HCT116 (cell line): ENCODE measurements around the gene ZFP92. TPM values are rescaled to one million over a fixed set of nuclear protein-coding genes. Genes with fewer than 3 reads are reported as not detected.

Experiments used
- ATAC-seq: fragments of 200-7000 bp; cut with Tn5 transposase; 2 replicates; pipeline ENCODE4 v1.9.1; 2020; ENCODE audit warnings: mild to moderate bottlenecking, moderate library complexity
- BruUV-seq: library from RNA; stranded (reverse); fragments of 400-500 nt; replicated peaks from 2 replicates; lab custom pipeline; 2021; lab: Mats Ljungman, UMichigan
- CTCF ChIA-PET: fragments of 300-600 bp; sonication (Branson Sonifier 250); formaldehyde crosslinking; loops from one replicate; lab custom pipeline; 2021; ENCODE audit warnings: antibody characterized with exemption; lab: Charles Lee
- POLR2A ChIA-PET: fragments of 300-600, 350-600 bp; sonication (Branson Sonifier 250); formaldehyde crosslinking; loops from one replicate; lab custom pipeline; 2021; ENCODE audit warnings: antibody characterized with exemption; lab: Charles Lee
- RAD21 ChIA-PET, 2 experiments: fragments of 300-600 bp; sonication (Branson Sonifier 250); formaldehyde crosslinking; loops; one replicate each; lab custom pipeline; 2023; ENCODE audit warnings: low total read pairs in 2 of 2; ENCODE audit not compliant: uncharacterized antibody in 2 of 2, unreplicated experiment in 2 of 2, low non-redundant PET in 1 of 2; lab: Charles Lee
- DNase-seq: peaks from one replicate; pipeline ENCODE4 v3.0.0-alpha.2; 2010; ENCODE audit warnings: low read depth, low spot score
- H2AFZ ChIP-seq: fragments of 200-600 bp; shearing (Covaris generic), sonication (generic); 2 replicates; pipeline ENCODE4 v1.6.1; 2017; ENCODE audit warnings: low read depth, mixed run types, mixed read lengths, antibody characterized with exemption, low read length; ENCODE audit not compliant: poor library complexity, severe bottlenecking
- H3K27ac ChIP-seq: 2 replicates; pipeline ENCODE4 v1.5.1; 2012; ENCODE audit warnings: low read depth, low read length
- H3K27me3 ChIP-seq: fragments of 200-600 bp; sonication (generic); 2 replicates; pipeline ENCODE4 v1.6.1; 2016; ENCODE audit warnings: mixed run types, low read length, mixed read lengths; ENCODE audit not compliant: insufficient read depth
- H3K36me3 ChIP-seq, 2 experiments: fragments of 200-500 bp in 1 of 2; fragments of 200-600 bp in 1 of 2; sonication (Bioruptor generic) in 1 of 2; sonication (generic) in 1 of 2; 2 replicates each; pipeline versions ENCODE4 v1.5.1 to v1.6.1; 2014 to 2016; ENCODE audit warnings: low read length in 2 of 2, inconsistent platforms in 1 of 2, mixed read lengths in 1 of 2, mixed run types in 1 of 2; ENCODE audit not compliant: insufficient read depth in 2 of 2, control insufficient read depth in 1 of 2
- H3K4me1 ChIP-seq, 2 experiments: fragments of 200-600 bp in 1 of 2; sonication (generic) in 1 of 2; 2 replicates each; pipeline versions ENCODE4 v1.5.1 to v1.6.1; 2012 to 2017; ENCODE audit warnings: low read length in 2 of 2, inconsistent platforms in 1 of 2, mild to moderate bottlenecking in 1 of 2, mixed read lengths in 1 of 2, mixed run types in 1 of 2, moderate library complexity in 1 of 2; ENCODE audit not compliant: insufficient read depth in 2 of 2, control insufficient read depth in 1 of 2
- H3K4me2 ChIP-seq: fragments of 200-600 bp; sonication (generic); 2 replicates; pipeline ENCODE4 v1.6.1; 2017; ENCODE audit warnings: mixed run types, low read length, mixed read lengths
- H3K4me3 ChIP-seq, 2 experiments: fragments of 200-600 bp in 1 of 2; sonication (generic) in 1 of 2; replicated peaks in 1 of 2; 2 replicates each; pipeline ENCODE4 v1.5.1; 2011 to 2016; ENCODE audit warnings: low read length in 2 of 2, control low read depth in 1 of 2, low read depth in 1 of 2, mild to moderate bottlenecking in 1 of 2, mixed read lengths in 1 of 2, mixed run types in 1 of 2
- H3K79me2 ChIP-seq: fragments of 200-600 bp; sonication (generic); 2 replicates; pipeline ENCODE4 v1.6.1; 2017; ENCODE audit warnings: mild to moderate bottlenecking, mixed run types, low read length, moderate library complexity, mixed read lengths; ENCODE audit not compliant: insufficient read depth
- H3K9ac ChIP-seq: fragments of 200-600 bp; sonication (generic); 2 replicates; pipeline ENCODE4 v1.6.1; 2016; ENCODE audit warnings: low read length, mixed read lengths
- H3K9me2 ChIP-seq: fragments of 200-600 bp; sonication (generic), shearing (Covaris generic); 2 replicates; pipeline ENCODE4 v1.6.1; 2017; ENCODE audit warnings: mixed run types, mild to moderate bottlenecking, moderate library complexity; ENCODE audit not compliant: insufficient read depth
- H3K9me3 ChIP-seq, 2 experiments: fragments of 200-500 bp in 1 of 2; fragments of 200-600 bp in 1 of 2; sonication (Bioruptor generic) in 1 of 2; sonication (generic) in 1 of 2; 2 replicates each; pipeline ENCODE4 v1.6.1; 2014 to 2017; ENCODE audit warnings: low read length in 2 of 2, mixed read lengths in 2 of 2, inconsistent platforms in 1 of 2, low read depth in 1 of 2, mild to moderate bottlenecking in 1 of 2, mixed run types in 1 of 2, moderate library complexity in 1 of 2; ENCODE audit not compliant: control insufficient read depth in 1 of 2, insufficient read depth in 1 of 2
- H4K20me1 ChIP-seq: fragments of 200-600 bp; sonication (generic), shearing (Covaris generic); 2 replicates; pipeline ENCODE4 v1.6.1; 2017; ENCODE audit warnings: mixed run types, mild to moderate bottlenecking, moderate library complexity; ENCODE audit not compliant: insufficient read depth
- CBX3 ChIP-seq: IDR thresholded peaks from 2 replicates; pipeline ENCODE4 v1.6.1; 2012; ENCODE audit warnings: low read depth
- CEBPB ChIP-seq: IDR thresholded peaks from 2 replicates; pipeline ENCODE4 v1.6.1; 2012; ENCODE audit warnings: low read depth
- EGR1 ChIP-seq: IDR thresholded peaks from 2 replicates; pipeline ENCODE4 v1.6.1; 2012; ENCODE audit warnings: low read depth
- ELF1 ChIP-seq: IDR thresholded peaks from 2 replicates; pipeline ENCODE4 v1.6.1; 2012; ENCODE audit warnings: low read depth, borderline replicate concordance
- EZH2 ChIP-seq: fragments of 200-600 bp; sonication (generic); IDR thresholded peaks from 2 replicates; pipeline ENCODE4 v1.6.1; 2017; ENCODE audit warnings: antibody characterized with exemption, mixed run types
- FOSL1 ChIP-seq: IDR thresholded peaks from 2 replicates; pipeline ENCODE4 v1.6.1; 2012; ENCODE audit warnings: low read depth
- JUND ChIP-seq: IDR thresholded peaks from 2 replicates; pipeline ENCODE4 v1.6.1; 2012
- POLR2A ChIP-seq: IDR thresholded peaks from 2 replicates; pipeline ENCODE4 v1.7.0; 2011; ENCODE audit warnings: borderline replicate concordance; ENCODE audit not compliant: insufficient read depth, insufficient read length; ENCODE audit errors: extremely low read depth
- POLR2AphosphoS5 ChIP-seq: IDR thresholded peaks from 2 replicates; pipeline ENCODE4 v1.6.1; 2011; ENCODE audit warnings: mild to moderate bottlenecking, low read depth, low read length, moderate library complexity
- RAD21 ChIP-seq: IDR thresholded peaks from 2 replicates; pipeline ENCODE4 v1.6.1; 2012; ENCODE audit warnings: low read depth, mild to moderate bottlenecking
- SRF ChIP-seq: IDR thresholded peaks from 2 replicates; pipeline ENCODE4 v1.6.1; 2012; ENCODE audit warnings: low read depth
- TCF7L2 ChIP-seq: IDR thresholded peaks from 2 replicates; pipeline ENCODE4 v1.7.0; 2011; ENCODE audit warnings: borderline replicate concordance, inconsistent platforms; ENCODE audit not compliant: insufficient read depth, insufficient read length; ENCODE audit errors: extremely low read depth
- YY1 ChIP-seq: IDR thresholded peaks from 2 replicates; pipeline ENCODE4 v1.6.1; 2011; ENCODE audit warnings: low read length, low read depth, moderate library complexity, mild to moderate bottlenecking; ENCODE audit not compliant: insufficient replicate concordance; ENCODE audit errors: extremely low read depth
- ZFX ChIP-seq: fragments of 450-650 bp; IDR thresholded peaks from 2 replicates; pipeline ENCODE4 v1.6.1; 2017
- intact Hi-C: fragments of 100-400 bp; cut with micrococcal nuclease; formaldehyde crosslinking; loops from 2 replicates; pipeline ENCODE4 v1.10.0; 2022
- total RNA-seq: library from RNA; stranded (reverse); gene quantifications from one replicate; pipeline ENCODE4 v1.2.1, GENCODE V29; 2021; ENCODE audit not compliant: unreplicated experiment
- TF ChIP-seq, protein P1 (sequence below): IDR thresholded peaks from 2 replicates; pipeline ENCODE4 v1.6.1; 2011; ENCODE audit warnings: mild to moderate bottlenecking, low read length, moderate library complexity; ENCODE audit not compliant: insufficient replicate concordance; ENCODE audit errors: extremely low read depth
- TF ChIP-seq, protein P2 (sequence below): IDR thresholded peaks from 2 replicates; pipeline ENCODE4 v1.6.1; 2012
- TF ChIP-seq, protein P3 (sequence below): IDR thresholded peaks from 2 replicates; pipeline ENCODE4 v1.6.1; 2012; ENCODE audit warnings: low read depth
- TF ChIP-seq, protein P4 (sequence below): IDR thresholded peaks from 2 replicates; pipeline ENCODE4 v1.6.1; 2012

The ZFP92 gene
- total RNA-seq, 1 experiment from 2014 or later: not detected

DNA sequence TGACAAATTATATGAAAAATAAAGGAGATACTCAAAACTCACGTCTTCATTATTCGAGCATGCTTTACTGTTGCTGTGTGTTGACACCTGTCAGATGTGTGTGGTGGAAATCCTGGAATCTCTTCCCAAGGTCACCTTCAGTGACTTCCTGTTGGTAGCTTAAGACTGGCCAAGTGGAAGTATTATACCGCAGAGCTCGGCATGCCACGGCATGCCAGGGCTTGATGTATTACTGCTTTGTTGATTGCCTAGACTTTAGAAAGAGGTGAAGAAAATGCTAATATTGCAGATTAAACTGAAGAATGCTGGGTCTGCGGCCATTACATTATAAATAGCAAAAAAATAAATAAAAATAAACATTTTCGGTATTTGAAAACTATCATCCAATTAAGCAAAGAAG, 30.0 kb downstream of the ZFP92 start:
- Histone ChIP-seq H3K4me1 (peaks cover 0 to 7% of the 10 kb centered on the region in 2 experiments; a peak in 1 of 4 replicates), H3K9me3 (no peaks in the 10 kb centered on the region), H2AFZ (no peak overlapping the region), H3K27ac (no peak overlapping the region), H3K9ac (no peak overlapping the region), H4K20me1 (no peaks in the 10 kb centered on the region), H3K4me3 (no peak overlapping the region), H3K27me3 (no peaks in the 10 kb centered on the region), H3K36me3 (no peaks in the 10 kb centered on the region), H3K79me2 (no peaks in the 10 kb centered on the region), H3K4me2 (no peak overlapping the region), H3K9me2 (no peaks in the 10 kb centered on the region)
- intact Hi-C loops: no loop called here
- ATAC-seq: no peak
- ChIA-PET CTCF (no interaction called here), POLR2A (no interaction called here), RAD21 (no interaction called here)
- DNase-seq: no peak
- no TSS peak for BruUV-seq
- TF ChIP-seq EZH2 (no peak), CBX3 (no peak), POLR2AphosphoS5 (no peak), POLR2A (no peak), JUND (no peak), ELF1 (no peak), YY1 (no peak), RAD21 (no peak), CEBPB (no peak), SRF (no peak), FOSL1 (no peak), ZFX (no peak), TCF7L2 (no peak), EGR1 (no peak)
- TF ChIP-seq, protein P1, sequence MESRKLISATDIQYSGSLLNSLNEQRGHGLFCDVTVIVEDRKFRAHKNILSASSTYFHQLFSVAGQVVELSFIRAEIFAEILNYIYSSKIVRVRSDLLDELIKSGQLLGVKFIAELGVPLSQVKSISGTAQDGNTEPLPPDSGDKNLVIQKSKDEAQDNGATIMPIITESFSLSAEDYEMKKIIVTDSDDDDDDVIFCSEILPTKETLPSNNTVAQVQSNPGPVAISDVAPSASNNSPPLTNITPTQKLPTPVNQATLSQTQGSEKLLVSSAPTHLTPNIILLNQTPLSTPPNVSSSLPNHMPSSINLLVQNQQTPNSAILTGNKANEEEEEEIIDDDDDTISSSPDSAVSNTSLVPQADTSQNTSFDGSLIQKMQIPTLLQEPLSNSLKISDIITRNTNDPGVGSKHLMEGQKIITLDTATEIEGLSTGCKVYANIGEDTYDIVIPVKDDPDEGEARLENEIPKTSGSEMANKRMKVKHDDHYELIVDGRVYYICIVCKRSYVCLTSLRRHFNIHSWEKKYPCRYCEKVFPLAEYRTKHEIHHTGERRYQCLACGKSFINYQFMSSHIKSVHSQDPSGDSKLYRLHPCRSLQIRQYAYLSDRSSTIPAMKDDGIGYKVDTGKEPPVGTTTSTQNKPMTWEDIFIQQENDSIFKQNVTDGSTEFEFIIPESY: no peak
- TF ChIP-seq, protein P2, sequence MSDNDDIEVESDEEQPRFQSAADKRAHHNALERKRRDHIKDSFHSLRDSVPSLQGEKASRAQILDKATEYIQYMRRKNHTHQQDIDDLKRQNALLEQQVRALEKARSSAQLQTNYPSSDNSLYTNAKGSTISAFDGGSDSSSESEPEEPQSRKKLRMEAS: no peak
- TF ChIP-seq, protein P3, sequence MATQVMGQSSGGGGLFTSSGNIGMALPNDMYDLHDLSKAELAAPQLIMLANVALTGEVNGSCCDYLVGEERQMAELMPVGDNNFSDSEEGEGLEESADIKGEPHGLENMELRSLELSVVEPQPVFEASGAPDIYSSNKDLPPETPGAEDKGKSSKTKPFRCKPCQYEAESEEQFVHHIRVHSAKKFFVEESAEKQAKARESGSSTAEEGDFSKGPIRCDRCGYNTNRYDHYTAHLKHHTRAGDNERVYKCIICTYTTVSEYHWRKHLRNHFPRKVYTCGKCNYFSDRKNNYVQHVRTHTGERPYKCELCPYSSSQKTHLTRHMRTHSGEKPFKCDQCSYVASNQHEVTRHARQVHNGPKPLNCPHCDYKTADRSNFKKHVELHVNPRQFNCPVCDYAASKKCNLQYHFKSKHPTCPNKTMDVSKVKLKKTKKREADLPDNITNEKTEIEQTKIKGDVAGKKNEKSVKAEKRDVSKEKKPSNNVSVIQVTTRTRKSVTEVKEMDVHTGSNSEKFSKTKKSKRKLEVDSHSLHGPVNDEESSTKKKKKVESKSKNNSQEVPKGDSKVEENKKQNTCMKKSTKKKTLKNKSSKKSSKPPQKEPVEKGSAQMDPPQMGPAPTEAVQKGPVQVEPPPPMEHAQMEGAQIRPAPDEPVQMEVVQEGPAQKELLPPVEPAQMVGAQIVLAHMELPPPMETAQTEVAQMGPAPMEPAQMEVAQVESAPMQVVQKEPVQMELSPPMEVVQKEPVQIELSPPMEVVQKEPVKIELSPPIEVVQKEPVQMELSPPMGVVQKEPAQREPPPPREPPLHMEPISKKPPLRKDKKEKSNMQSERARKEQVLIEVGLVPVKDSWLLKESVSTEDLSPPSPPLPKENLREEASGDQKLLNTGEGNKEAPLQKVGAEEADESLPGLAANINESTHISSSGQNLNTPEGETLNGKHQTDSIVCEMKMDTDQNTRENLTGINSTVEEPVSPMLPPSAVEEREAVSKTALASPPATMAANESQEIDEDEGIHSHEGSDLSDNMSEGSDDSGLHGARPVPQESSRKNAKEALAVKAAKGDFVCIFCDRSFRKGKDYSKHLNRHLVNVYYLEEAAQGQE: no peak
- TF ChIP-seq, protein P4, sequence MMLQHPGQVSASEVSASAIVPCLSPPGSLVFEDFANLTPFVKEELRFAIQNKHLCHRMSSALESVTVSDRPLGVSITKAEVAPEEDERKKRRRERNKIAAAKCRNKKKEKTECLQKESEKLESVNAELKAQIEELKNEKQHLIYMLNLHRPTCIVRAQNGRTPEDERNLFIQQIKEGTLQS: no peak
